ENCODE results near the gene KCNQ1.

Gene KCNQ1

DNA sequence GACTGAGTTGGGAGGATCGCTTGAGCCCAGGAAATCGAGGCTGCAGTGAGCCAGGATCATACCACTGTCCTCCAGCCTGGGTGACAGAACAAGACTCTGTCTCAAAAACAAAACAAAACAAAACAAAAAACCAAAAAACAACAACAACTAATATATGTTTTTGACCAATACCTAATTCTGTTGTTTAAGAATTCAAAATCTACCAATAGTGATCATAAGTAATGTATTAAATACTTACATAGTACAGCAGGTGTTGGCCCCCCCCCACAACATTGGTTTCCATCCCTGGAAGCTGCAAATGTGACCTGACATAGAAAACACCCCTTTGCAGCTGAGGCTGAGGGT, 74.7 kb downstream of the KCNQ1 start:
- Mint-ChIP-seq H3K9me3 (no peaks in the 10 kb centered on the region), H3K27ac (no peak overlapping the region), H3K27me3 (no peaks in the 10 kb centered on the region), H3K4me3 (no peak overlapping the region), H3K36me3 (no peaks in the 10 kb centered on the region), H3K4me1 (peaks cover 8% of the 10 kb centered on the region)
- ATAC-seq: no peak

DNA sequence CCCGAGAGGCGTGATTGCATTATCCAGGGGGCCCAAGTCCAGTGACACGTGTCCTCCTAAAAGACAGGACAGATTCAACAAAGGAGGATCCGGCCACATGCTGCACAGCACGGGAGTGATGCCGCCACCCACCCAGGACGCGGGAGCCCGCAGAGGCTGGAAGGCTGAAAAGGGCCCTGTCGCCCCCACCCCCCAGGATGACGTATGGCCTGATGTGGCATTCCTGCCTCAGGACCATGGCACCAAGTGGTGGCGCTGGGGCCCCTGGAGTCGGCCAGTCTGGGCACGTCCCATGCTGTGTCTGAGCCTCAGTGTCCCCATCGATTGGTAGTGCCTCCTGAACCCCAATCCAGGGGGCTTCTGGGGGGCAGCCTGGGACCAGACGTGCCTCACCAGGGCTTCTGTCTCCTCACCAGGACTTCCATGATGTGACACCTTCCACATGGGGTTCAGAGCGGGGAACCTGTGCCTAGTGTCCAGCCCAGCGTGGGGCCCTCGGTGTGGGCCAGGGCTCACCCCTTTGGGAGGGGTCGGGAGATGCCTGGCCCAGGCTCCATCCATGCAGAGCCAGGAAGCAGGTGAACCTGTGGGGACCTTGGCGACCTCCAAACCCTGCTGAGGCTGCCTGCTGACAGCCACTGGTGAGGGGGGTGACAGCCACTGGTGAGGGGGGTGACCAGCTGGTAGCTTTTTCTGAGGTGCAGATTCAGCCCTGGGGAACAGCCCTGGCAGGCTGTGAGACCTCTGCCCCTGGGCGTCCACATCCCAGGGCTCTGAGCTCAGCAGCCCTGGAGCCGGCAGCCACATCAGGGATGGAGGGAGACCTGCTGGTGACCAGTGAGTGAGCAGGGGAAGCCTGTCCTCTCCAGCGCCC, 75.3 kb downstream of the KCNQ1 start:
- Mint-ChIP-seq H3K4me1 (peaks cover 14% of the 10 kb centered on the region), H3K36me3 (no peaks in the 10 kb centered on the region), H3K4me3 (no peak overlapping the region), H3K27ac (no peak overlapping the region), H3K27me3 (no peaks in the 10 kb centered on the region), H3K9me3 (no peaks in the 10 kb centered on the region)
- no peak for ATAC-seq

DNA sequence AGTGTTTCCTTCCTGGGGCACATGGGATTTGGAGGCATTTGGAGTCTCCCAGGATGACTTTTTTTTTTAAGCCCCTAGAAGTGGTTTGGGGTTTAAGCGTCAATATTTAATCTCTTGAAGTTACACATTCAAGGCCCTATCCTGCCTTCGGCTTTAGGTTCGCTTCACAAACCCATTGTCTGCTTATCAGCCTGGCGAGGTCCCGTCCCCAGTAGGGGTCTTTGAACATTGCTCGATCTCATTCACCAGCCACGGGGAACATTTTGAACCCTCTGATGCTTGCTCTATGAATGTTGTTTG, 75.9 kb downstream of the KCNQ1 start:
- no peak for ATAC-seq
- Mint-ChIP-seq H3K27ac (no peak overlapping the region), H3K27me3 (no peaks in the 10 kb centered on the region), H3K4me1 (peaks cover 20% of the 10 kb centered on the region), H3K4me3 (no peak overlapping the region), H3K36me3 (no peaks in the 10 kb centered on the region), H3K9me3 (no peaks in the 10 kb centered on the region)

DNA sequence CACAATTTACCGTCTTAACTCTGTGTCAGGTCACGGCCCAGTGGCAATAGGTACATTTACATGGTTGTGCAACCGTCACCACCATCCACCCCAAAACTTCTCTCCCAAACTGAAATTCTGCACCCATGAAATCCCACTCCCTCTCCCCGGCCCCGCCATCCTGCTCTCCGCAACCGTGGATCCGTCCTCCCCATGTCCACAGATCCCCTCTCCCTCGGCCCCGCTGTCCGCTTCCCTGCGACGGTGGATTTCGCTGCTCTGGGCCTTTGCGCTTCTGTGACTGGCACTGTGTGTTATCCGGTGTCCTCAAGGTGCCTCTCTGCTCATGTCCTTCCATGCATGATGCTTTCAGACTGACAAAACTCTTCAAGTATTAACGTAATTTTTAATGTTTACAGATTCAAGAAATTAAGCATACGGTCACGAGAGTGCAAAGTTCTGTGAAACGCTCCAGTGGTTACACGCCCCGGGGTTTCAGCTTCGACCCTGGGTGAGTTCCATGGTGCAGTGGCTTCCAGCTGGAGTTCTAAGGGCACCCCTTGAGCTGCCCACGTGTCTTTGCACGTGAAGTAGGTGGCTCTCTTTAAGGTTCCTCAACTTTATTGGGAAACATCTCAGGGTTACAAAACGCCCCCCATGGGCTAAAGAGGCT, 76.4 kb downstream of the KCNQ1 start:
- Mint-ChIP-seq H3K27ac (no peak overlapping the region), H3K4me1 (peaks cover 25% of the 10 kb centered on the region), H3K4me3 (no peak overlapping the region), H3K9me3 (no peaks in the 10 kb centered on the region), H3K36me3 (no peaks in the 10 kb centered on the region), H3K27me3 (no peaks in the 10 kb centered on the region)
- ATAC-seq: no peak

DNA sequence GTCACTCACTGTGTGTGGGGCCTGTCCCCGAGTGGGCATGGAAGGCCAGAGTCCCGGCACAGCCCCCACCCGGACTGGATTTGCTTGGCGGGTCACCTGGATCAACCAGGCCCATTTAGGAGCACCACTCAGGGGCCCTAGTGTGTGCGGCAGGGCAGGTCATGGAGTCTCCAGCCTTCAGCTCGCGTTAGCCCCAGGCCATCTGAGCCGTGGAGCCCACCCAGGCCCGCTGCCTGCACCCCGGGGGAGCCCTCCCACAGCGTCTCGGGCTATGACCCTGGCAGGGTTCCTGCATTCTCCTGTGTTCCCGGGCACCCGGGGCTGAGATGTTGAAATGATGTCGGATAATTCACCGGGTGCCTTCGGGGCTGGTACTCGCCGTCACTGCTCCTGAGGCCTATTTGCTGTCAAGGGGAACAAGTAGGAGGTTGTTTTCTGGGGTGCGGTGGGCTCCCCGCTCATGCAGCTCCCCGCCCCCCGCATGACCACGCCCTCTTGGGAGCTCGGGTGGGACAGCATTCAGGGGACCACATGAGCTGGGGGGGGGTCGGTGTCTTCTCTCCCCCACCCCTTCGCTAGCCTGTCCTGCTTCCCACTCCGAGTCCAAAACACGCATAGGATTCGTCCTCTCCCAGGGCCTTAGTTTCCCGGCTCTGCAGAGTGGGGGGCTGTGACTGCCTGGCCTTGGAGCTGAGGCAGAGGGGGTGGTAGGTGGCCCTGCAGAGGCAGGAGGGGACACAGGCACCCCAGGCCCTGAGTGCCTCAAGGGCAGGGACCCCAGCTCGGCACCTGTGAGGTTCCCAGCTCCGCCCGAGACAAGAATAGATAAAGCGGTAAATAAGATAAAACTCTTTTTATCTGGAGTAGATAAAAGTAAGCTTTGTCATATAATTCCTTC, 77.2 kb downstream of the KCNQ1 start:
- H3K36me3 Mint-ChIP-seq: no peaks in the 10 kb centered on the region
- ATAC-seq: no peak
- H3K4me1 Mint-ChIP-seq: peaks cover 33% of the 10 kb centered on the region
- H3K27me3 Mint-ChIP-seq: no peaks in the 10 kb centered on the region
- no peak overlapping the region for H3K4me3 Mint-ChIP-seq
- H3K9me3 Mint-ChIP-seq: no peaks in the 10 kb centered on the region
- H3K27ac Mint-ChIP-seq: no peak overlapping the region

DNA sequence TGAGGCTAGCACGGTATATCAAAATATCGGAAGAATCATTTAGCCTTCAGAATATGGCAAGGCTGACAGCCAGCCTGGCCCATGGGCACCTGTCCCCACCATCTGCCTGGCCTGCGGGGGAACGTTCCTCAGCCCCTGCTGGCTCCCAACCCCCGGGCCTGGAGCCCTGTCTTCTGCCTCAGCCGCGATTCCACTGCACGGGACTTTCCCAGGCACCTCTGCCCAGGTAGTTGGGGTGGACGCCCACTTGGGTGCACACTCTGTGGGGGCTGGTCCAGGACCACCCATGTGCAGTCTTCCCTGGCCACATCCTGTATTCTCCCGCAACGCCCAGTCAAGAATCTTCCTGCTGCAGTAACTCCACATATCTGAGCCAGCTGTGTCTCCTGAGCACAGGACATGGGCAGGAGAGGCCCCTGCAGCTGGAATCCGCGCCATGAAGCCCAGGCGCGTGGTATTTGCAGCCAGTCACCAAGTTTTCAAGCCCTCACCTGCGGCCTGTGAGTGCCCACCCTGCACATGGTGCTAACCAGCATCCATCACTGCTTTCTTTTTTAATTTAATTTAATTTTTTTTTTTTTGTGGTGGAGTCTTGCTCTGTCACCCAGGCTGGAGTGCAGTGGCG, 77.9 kb downstream of the KCNQ1 start:
- Mint-ChIP-seq H3K9me3 (no peaks in the 10 kb centered on the region), H3K27me3 (no peaks in the 10 kb centered on the region), H3K27ac (no peak overlapping the region), H3K4me1 (peaks cover 39% of the 10 kb centered on the region), H3K4me3 (no peak overlapping the region), H3K36me3 (no peaks in the 10 kb centered on the region)
- no peak for ATAC-seq

DNA sequence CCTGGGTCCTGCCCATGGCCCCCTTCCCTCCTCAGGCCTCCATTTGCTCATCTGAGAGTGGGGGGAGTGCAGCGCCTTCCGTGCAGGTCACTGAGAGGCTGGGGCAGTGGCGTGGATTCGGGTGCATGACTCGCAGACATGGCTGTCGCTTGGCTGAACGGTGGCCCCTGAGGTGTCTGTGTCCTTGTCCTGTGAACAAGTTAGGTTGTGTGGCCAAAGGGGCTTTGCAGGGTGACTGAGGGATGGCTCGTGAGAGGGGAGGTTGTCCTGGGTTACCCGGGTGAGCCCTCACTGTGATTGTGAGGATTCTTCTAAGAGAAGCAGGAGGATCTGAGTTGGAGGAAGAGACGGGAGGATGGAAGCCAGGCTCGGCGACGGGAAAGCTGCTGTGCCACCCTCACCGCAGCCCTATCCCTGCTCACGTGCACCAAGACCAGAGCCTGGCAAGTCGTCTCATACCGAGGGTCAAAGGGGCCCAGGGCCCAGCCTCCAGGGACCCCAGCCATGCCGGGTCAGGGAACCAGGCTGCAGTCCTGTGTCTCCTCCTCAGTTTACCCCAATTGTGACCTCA, 79.1 kb downstream of the KCNQ1 start:
- Mint-ChIP-seq H3K27me3 (no peaks in the 10 kb centered on the region), H3K27ac (no peak overlapping the region), H3K36me3 (no peaks in the 10 kb centered on the region), H3K4me1 (peaks cover 50% of the 10 kb centered on the region), H3K9me3 (no peaks in the 10 kb centered on the region), H3K4me3 (no peak overlapping the region)
- no peak for ATAC-seq

DNA sequence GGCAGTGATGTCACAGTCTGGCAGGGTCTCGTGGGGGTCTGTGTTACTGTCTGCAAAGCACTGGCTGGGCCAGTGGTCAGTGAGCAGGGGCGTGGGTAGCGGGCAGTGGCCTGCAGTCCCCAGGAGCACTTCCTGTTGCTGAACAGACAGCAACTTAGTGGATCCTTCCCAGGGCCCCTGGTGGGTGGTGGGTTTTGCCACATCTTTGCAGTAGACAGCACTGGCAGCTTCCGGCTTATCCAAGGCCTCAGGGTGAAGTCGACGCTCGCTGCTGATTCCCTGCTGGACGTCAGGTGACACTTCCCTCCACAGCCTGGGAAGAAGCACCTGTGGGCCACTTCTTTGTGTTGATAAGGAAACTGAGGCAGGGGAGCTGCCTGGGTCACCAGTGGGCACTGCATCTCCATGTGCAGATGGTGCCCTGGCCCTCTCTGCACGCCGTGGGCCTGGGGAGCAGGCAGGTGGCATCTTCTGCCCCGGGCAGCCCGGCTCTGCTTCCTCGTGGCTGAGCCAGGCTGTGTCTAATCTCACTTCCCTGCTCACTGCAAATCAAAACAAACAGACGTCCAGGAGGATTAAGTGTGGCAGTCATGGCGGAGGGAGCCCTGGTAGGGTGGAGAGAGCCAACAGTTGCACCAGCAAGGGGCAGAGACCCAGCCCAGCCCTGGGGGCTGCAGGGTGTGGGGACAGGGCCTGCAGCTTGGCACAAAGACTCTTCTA, 79.8 kb downstream of the KCNQ1 start:
- no peaks in the 10 kb centered on the region for H3K9me3 Mint-ChIP-seq
- H3K36me3 Mint-ChIP-seq: no peaks in the 10 kb centered on the region
- no peaks in the 10 kb centered on the region for H3K27me3 Mint-ChIP-seq
- no peak overlapping the region for H3K27ac Mint-ChIP-seq
- ATAC-seq: no peak
- H3K4me1 Mint-ChIP-seq: peaks cover 51% of the 10 kb centered on the region
- H3K4me3 Mint-ChIP-seq: no peak overlapping the region

DNA sequence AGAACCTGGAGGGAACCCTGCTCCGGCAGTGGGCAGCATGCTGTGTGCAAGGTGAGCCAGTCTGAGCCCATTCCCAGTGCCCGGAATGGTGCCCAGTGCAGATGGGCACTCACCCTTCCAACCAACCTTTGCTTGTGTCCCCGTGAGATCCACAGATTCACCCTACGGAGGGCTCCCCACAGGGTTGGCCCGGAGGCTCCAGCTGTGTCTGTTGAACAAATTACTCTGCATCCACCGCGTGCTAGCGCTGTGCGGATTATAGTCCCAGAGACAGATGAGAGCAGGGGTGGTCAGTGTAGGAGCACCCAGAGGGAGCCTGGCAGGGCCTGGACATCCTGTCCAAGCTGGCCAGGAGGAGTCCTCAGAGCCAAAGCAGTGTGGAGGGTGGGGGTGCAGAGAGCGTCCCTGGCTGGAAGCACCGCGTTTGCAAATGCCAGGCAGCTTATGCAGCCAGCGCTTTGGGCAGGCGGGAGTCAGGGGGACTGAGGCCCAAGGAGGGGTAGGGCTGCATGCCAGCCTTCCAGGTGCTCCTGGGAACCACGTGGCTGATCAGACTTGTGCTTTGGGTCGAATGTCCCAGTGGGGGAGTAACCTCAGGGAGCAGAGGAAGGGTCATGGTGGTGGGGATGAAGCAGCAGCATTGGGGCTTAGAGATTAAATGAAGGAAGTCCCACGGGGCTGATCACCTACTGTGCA, 80.5 kb downstream of the KCNQ1 start:
- no peak overlapping the region for H3K4me3 Mint-ChIP-seq
- no peak for ATAC-seq
- no peaks in the 10 kb centered on the region for H3K27me3 Mint-ChIP-seq
- H3K9me3 Mint-ChIP-seq: no peaks in the 10 kb centered on the region
- no peaks in the 10 kb centered on the region for H3K36me3 Mint-ChIP-seq
- peaks cover 51% of the 10 kb centered on the region for H3K4me1 Mint-ChIP-seq
- H3K27ac Mint-ChIP-seq: peak overlapping the region; percentile 86

DNA sequence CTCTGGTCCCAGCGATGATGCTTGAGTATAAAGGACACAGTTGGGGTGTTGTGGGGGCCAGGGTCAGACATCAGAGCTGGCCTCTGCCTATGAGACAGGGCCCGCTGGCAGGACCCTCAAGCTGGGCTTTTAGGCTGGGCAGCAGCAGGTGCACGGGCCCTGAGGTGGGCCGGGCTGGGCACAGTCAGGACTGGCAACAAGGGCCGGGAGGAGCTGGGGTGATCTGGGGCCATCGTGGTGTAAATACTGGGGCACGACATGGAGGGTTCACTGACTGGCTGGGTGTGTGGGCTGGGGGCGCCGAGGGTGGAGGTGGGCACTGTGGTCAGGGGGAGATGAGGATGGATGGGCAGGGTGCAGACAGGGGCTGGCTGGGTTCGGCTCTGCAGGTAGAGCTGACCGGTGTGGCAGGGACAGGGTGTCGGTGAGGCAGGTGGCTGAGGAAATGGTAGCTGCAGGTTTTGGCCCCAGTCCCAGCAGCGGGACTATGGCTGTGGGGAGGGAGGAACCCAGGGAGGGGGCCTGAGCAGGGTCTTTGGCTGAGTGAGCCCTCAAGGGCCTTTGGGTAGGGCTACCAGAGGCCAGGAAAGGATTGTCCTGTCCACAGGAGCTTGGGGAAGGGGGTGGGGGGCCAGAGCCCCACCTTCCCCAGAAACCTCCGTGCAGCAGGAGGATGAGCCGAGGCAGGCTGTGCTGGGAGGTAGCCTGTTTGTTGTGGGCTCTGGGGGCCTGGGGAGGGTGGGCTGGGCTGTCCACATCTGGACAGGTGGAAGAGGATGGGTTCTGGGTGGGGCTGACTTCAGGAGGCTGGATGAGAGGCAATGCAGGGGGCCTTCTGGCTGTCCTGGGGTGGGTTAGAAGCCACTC, 81.4 kb downstream of the KCNQ1 start:
- no peak for ATAC-seq
- H3K4me3 Mint-ChIP-seq: peak overlapping the region; percentile 70
- H3K9me3 Mint-ChIP-seq: no peaks in the 10 kb centered on the region
- no peaks in the 10 kb centered on the region for H3K36me3 Mint-ChIP-seq
- H3K27ac Mint-ChIP-seq: peak overlapping the region; percentile 86
- H3K27me3 Mint-ChIP-seq: no peaks in the 10 kb centered on the region
- H3K4me1 Mint-ChIP-seq: peaks cover 51% of the 10 kb centered on the region

DNA sequence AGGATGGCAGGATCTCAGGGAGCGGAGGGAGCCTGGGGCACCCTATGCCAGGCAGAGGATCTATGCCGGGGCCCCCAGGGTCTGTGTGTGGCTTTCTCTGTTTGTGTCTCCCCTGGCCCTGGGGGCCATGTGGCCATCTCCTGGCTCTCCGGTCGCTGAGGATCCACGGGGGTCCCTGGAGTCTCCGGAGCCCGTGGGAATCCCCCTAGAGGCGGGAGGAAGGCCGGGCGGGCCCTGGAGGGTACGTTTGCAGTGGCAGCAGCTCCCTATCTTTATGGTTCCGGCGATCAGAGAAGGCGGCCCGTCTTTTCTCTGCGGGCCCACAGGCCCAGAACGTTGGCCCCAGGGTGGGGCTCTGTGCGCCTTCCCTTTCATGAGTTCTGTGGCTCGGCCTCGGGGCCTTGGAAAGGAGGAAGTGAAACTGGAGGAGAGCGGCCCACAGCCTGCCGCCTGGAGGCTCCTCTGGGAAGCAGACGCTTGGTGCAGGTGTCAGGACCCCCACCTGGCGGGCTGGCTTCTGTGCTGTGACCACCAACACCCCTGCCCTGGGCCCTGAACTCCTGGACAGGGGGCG, 82.1 kb downstream of the KCNQ1 start:
- H3K4me1 Mint-ChIP-seq: peaks cover 58% of the 10 kb centered on the region
- H3K4me3 Mint-ChIP-seq: peak overlapping the region; percentile 70
- no peaks in the 10 kb centered on the region for H3K9me3 Mint-ChIP-seq
- ATAC-seq: peak; percentile 91
- H3K27me3 Mint-ChIP-seq: no peaks in the 10 kb centered on the region
- H3K27ac Mint-ChIP-seq: peak overlapping the region; percentile 86
- no peaks in the 10 kb centered on the region for H3K36me3 Mint-ChIP-seq

DNA sequence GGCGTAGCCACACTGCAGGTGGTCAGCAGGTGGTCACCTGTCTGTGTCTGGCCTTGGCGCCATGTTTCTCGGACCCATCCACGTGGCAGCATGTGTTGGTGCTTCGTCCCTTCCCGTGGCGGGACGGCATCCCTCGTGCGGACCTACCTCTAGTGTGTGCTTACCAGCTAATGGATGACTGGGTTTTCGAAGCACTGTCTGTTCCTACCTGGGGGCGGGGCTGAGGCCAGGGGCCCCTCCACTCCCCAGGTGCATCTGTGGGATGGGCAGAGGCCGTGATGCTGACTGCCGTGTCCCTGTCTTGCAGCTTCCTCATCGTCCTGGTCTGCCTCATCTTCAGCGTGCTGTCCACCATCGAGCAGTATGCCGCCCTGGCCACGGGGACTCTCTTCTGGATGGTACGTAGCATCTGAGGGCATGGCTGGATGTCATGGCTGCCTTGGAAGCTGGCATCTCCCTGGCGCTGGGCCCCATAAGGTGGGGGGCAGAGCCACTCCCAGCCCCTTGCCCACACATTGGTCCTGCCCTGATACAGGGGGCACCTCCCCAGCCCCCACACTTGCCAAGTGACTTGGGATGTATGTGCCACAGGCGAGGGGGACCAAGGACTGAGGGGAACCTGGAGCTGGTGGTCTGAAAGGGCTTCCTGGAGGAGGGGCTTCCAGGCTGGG, 82.9 kb downstream of the KCNQ1 start:
- ATAC-seq: no peak
- Mint-ChIP-seq H3K27ac (peak overlapping the region; percentile 86), H3K27me3 (no peaks in the 10 kb centered on the region), H3K4me3 (no peak overlapping the region), H3K9me3 (no peaks in the 10 kb centered on the region), H3K36me3 (no peaks in the 10 kb centered on the region), H3K4me1 (peaks cover 65% of the 10 kb centered on the region)

Measured in stimulated activated memory B cell treated with anti-CD40 and anti-IgM and Interleukin-4, amounts not matched to agents 10 μg/mL and 1 μg/mL and 100 μg/mL, for 72 hours (primary cell).